Right atrium auricular region (tissue), 2 donors: ENCODE data around the gene SYNGR2. TPM values are rescaled to one million over a fixed set of nuclear protein-coding genes. Genes with fewer than 3 reads are reported as not detected.
A peak's percentile ranks its signal among the peaks of the same experiment; 100 is the strongest.

Experiments used
- DNase-seq: peaks from one replicate; pipeline ENCODE4 v3.0.0-alpha.2; 2019; ENCODE audit warnings: low spot score
- H3K27ac ChIP-seq, 2 donors: fragments of 200-600 bp; sonication (generic); 1 replicate in 1 of 2; 2 replicates in 1 of 2; pipeline ENCODE4 v1.5.1; 2016 to 2019
- H3K27me3 ChIP-seq, 2 donors: fragments of 200-600 bp; sonication (generic); one replicate each; pipeline versions ENCODE4 v1.5.1 to v1.6.0; 2017 to 2019
- H3K36me3 ChIP-seq: fragments of 200-600 bp; sonication (generic); one replicate; pipeline ENCODE4 v1.5.1; 2016
- H3K4me1 ChIP-seq, 2 donors: fragments of 200-600 bp; sonication (generic); one replicate each; pipeline versions ENCODE4 v1.5.1 to v1.6.0; 2017 to 2019
- H3K4me3 ChIP-seq, 2 donors: fragments of 200-600 bp; sonication (generic); 1 replicate in 1 of 2; 2 replicates in 1 of 2; pipeline ENCODE4 v1.5.1; 2017 to 2019; ENCODE audit warnings: mild to moderate bottlenecking in 1 of 2, moderate library complexity in 1 of 2
- H3K9me3 ChIP-seq, 2 donors: fragments of 200-600 bp; sonication (generic); one replicate each; pipeline ENCODE4 v1.5.1; 2019
- total RNA-seq, 2 donors: library from RNA; depleted of rRNA; stranded (reverse); fragments of >200 nt; gene quantifications; one replicate each; pipeline ENCODE4 v1.1.0, GENCODE V29; 2016
- TF ChIP-seq, protein P1 (sequence below), 2 donors: fragments of 200-600 bp; sonication (generic); IDR thresholded peaks; one replicate each; pipeline ENCODE4 v1.5.1; 2019; ENCODE audit warnings: antibody characterized with exemption in 2 of 2

The SYNGR2 gene
- total RNA-seq, 2 donors from 2014 or later: 52.8 to 129 TPM

- Histone ChIP-seq H3K27ac (peak overlapping the region; percentile 28 to 53), H3K36me3 (no peaks in the 10 kb centered on the region), H3K27me3 (no peaks in the 10 kb centered on the region), H3K4me1 (peaks cover 0 to 33% of the 10 kb centered on the region in 2 donors), H3K9me3 (no peaks in the 10 kb centered on the region), H3K4me3 (no peak overlapping the region)
- DNase-seq: no peak
- TF ChIP-seq, protein P1, sequence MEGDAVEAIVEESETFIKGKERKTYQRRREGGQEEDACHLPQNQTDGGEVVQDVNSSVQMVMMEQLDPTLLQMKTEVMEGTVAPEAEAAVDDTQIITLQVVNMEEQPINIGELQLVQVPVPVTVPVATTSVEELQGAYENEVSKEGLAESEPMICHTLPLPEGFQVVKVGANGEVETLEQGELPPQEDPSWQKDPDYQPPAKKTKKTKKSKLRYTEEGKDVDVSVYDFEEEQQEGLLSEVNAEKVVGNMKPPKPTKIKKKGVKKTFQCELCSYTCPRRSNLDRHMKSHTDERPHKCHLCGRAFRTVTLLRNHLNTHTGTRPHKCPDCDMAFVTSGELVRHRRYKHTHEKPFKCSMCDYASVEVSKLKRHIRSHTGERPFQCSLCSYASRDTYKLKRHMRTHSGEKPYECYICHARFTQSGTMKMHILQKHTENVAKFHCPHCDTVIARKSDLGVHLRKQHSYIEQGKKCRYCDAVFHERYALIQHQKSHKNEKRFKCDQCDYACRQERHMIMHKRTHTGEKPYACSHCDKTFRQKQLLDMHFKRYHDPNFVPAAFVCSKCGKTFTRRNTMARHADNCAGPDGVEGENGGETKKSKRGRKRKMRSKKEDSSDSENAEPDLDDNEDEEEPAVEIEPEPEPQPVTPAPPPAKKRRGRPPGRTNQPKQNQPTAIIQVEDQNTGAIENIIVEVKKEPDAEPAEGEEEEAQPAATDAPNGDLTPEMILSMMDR (IDR thresholded peaks at IDR 0.05): no peak
These were observed 23.4 kb upstream of the SYNGR2 start for GRCh38 chr17:78144736-78145641.

- no peak for DNase-seq
- TF ChIP-seq, protein P1 (IDR thresholded peaks at IDR 0.05): no peak
- Histone ChIP-seq H3K27me3 (no peaks in the 10 kb centered on the region), H3K27ac (no peak overlapping the region), H3K4me1 (peaks cover 0 to 32% of the 10 kb centered on the region in 2 donors), H3K9me3 (no peaks in the 10 kb centered on the region), H3K36me3 (no peaks in the 10 kb centered on the region), H3K4me3 (no peak overlapping the region)
These were observed 21.9 kb upstream of the SYNGR2 start for GRCh38 chr17:78146471-78146869.

GRCh38 chr17:78146881-78147280, 21.5 kb upstream of the SYNGR2 start:
- Histone ChIP-seq H3K9me3 (no peaks in the 10 kb centered on the region), H3K4me3 (no peak overlapping the region), H3K27ac (no peak overlapping the region), H3K27me3 (no peaks in the 10 kb centered on the region), H3K36me3 (no peaks in the 10 kb centered on the region), H3K4me1 (peaks cover 0 to 32% of the 10 kb centered on the region in 2 donors)
- DNase-seq: no peak
- TF ChIP-seq, protein P1 (IDR thresholded peaks at IDR 0.05): no peak

DNA sequence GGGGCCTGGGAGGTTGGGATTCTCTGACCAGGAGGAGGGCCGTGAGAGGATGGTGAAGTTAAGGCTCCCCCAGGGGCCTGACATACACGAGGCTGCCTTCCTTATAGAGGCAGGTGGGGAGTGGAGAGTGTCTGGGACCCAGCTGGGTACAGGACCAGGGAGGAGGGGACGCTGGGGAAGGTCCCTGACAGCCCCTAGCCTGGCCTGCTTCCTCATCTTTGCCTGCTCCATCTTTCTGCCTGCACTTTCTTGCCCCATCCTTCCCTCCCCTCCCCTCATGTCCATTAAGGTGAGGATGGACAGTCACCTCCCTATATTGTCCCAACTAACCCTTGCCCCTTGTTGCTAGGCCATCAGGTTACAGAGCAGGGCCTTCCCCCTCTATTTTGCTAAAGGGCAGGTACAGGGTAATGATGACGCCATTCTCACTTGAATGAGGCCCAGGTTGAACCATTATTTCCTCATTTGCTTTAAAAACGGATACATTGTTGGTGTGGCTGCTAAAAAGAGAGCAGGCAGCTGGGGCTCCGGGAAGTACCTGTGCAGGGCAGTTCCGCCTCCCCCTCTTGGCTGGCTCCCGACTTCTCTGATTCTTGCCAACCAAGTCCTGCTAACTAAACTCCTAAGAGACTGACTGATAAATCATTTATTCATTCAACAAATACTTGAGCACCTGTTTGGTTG, 20.9 kb upstream of the SYNGR2 start:
- Histone ChIP-seq H3K4me1 (peaks cover 0 to 32% of the 10 kb centered on the region in 2 donors), H3K27me3 (no peaks in the 10 kb centered on the region), H3K4me3 (no peak overlapping the region), H3K27ac (no peak overlapping the region), H3K36me3 (no peaks in the 10 kb centered on the region), H3K9me3 (no peaks in the 10 kb centered on the region)
- no peak for DNase-seq
- TF ChIP-seq, protein P1 (IDR thresholded peaks at IDR 0.05): no peak

DNA sequence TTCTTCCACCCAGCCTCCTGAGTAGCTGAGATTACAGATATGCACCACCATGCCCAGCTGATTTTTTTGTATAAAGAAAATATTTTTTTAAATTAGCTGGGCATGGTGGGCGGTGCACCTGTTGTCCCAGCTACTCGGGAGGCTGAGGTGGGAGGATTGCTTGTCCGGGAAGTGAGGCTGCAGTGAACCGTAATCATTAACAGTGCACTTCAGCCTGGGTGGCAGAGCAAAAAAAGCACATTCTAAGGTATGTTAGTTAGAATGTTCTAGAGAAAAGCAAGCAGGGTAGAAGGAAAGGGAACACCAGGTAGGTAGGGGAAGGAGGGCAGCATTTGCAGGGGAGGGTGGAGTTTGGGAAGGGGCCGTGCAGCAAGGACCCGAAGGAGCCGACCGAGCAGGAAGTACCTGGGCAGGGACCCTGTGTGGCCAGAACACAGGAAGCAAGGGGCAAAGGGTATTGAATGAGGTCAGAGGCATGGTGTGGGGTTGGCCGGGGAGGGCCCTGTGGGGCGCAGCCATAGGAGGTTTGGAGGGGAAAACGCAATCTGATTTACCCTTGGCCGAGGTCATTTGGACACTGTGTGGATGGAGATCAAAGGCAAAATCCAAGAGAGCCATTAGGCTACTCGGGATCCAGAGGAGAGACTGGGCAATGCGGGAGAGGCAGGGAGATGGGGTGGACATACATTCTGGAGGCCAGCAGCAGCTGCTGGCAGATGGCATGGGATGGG, 19.9 kb upstream of the SYNGR2 start:
- no peak for DNase-seq
- H3K27me3 ChIP-seq: no peaks in the 10 kb centered on the region
- H3K9me3 ChIP-seq: no peaks in the 10 kb centered on the region
- H3K36me3 ChIP-seq: no peaks in the 10 kb centered on the region
- H3K27ac ChIP-seq: no peak overlapping the region
- no peak overlapping the region for H3K4me3 ChIP-seq
- TF ChIP-seq, protein P1 (IDR thresholded peaks at IDR 0.05): no peak
- H3K4me1 ChIP-seq: peaks cover 0 to 28% of the 10 kb centered on the region in 2 donors
